Breast epithelium (tissue), 4 donors: ENCODE results near the gene ADAMTS17. TPM values are rescaled to one million over a fixed set of nuclear protein-coding genes. Genes with fewer than 3 reads are reported as not detected.

Source experiments
- DNase-seq, 2 donors: peaks; one replicate each; pipeline ENCODE4 v3.0.0-alpha.2; 2019; ENCODE audit warnings: low spot score in 2 of 2
- H3K27ac ChIP-seq, 2 donors: fragments of 200-600 bp; sonication (generic) in 1 of 2; one replicate each; pipeline ENCODE4 v1.5.1; 2016 to 2019; ENCODE audit warnings: mild to moderate bottlenecking in 1 of 2
- H3K27me3 ChIP-seq, 2 donors: fragments of 200-600 bp; sonication (generic) in 1 of 2; one replicate each; pipeline versions ENCODE4 v1.5.1 to v1.6.0; 2017 to 2019; ENCODE audit warnings: control low read depth in 1 of 2, mild to moderate bottlenecking in 1 of 2
- H3K36me3 ChIP-seq: fragments of 200-600 bp; one replicate; pipeline ENCODE4 v1.5.1; 2019
- H3K4me1 ChIP-seq, 2 donors: fragments of 200-600 bp; sonication (generic); one replicate each; pipeline ENCODE4 v1.5.1; 2016 to 2019; ENCODE audit warnings: control low read depth in 1 of 2
- H3K4me3 ChIP-seq, 3 donors: fragments of 200-600 bp; sonication (generic); 1 replicate in 2 of 3; 2 replicates in 1 of 3; pipeline ENCODE4 v1.5.1; 2016 to 2019; ENCODE audit warnings: mild to moderate bottlenecking in 3 of 3, moderate library complexity in 2 of 3
- H3K9me3 ChIP-seq, 2 donors: fragments of 200-600 bp; sonication (generic) in 1 of 2; one replicate each; pipeline ENCODE4 v1.5.1; 2016 to 2019; ENCODE audit warnings: control low read depth in 1 of 2
- CTCF ChIP-seq, 3 donors: fragments of 450-650 bp; IDR thresholded peaks; one replicate each; pipeline ENCODE4 v1.5.1; 2016 to 2017; ENCODE audit warnings: antibody characterized with exemption in 3 of 3, mild to moderate bottlenecking in 3 of 3, moderate library complexity in 3 of 3
- POLR2A ChIP-seq: fragments of 450-650 bp; IDR thresholded peaks from one replicate; pipeline ENCODE4 v1.6.1; 2016; ENCODE audit warnings: antibody characterized with exemption, mild to moderate bottlenecking, moderate library complexity
- POLR2AphosphoS5 ChIP-seq, 3 donors: sonication (generic); formaldehyde crosslinking; IDR thresholded peaks; one replicate each; pipeline ENCODE4 v1.6.1; 2017; ENCODE audit warnings: antibody characterized with exemption in 3 of 3
- intact Hi-C: fragments of 100-400 bp; cut with DNase I; formaldehyde crosslinking; loops from one replicate; pipeline ENCODE4 v1.15.1; 2023; ENCODE audit warnings: low total_unique reads
- total RNA-seq, 3 donors: library from RNA; depleted of rRNA; stranded (reverse); fragments of >200 nt; gene quantifications; one replicate each; pipeline ENCODE4 v1.1.0, GENCODE V29; 2016

Gene ADAMTS17
- total RNA-seq, 3 donors from 2014 or later = 5.1 to 8.0 (median 5.9) TPM

GRCh38 chr15:100141311-100142001, 200.3 kb downstream of the ADAMTS17 start:
- Histone ChIP-seq H3K4me1 (no peaks in the 10 kb centered on the region), H3K36me3 (no peaks in the 10 kb centered on the region), H3K9me3 (no peaks in the 10 kb centered on the region), H3K4me3 (no peak overlapping the region), H3K27ac (no peak overlapping the region), H3K27me3 (no peaks in the 10 kb centered on the region)
- no peak for DNase-seq
- TF ChIP-seq POLR2AphosphoS5 (IDR thresholded peaks at IDR 0.05) (no peak), CTCF (IDR thresholded peaks at IDR 0.05) (no peak), POLR2A (no peak)
- intact Hi-C loops = no loop called here

- DNase-seq = no peak
- Histone ChIP-seq H3K4me1 (no peaks in the 10 kb centered on the region), H3K27ac (no peak overlapping the region), H3K27me3 (no peaks in the 10 kb centered on the region), H3K36me3 (no peaks in the 10 kb centered on the region), H3K4me3 (no peak overlapping the region), H3K9me3 (no peaks in the 10 kb centered on the region)
- intact Hi-C loops = no loop called here
- no peak for TF ChIP-seq CTCF (IDR thresholded peaks at IDR 0.05)
- no peak for TF ChIP-seq POLR2A
- TF ChIP-seq POLR2AphosphoS5 (IDR thresholded peaks at IDR 0.05) = no peak
Measured at GRCh38 chr15:100140527-100141308, 201.1 kb downstream of the ADAMTS17 start.

- Histone ChIP-seq H3K4me1 (no peaks in the 10 kb centered on the region), H3K36me3 (no peaks in the 10 kb centered on the region), H3K27me3 (no peaks in the 10 kb centered on the region), H3K27ac (no peak overlapping the region), H3K9me3 (no peaks in the 10 kb centered on the region), H3K4me3 (no peak overlapping the region)
- intact Hi-C loops = no loop called here
- DNase-seq = no peak
- TF ChIP-seq CTCF (IDR thresholded peaks at IDR 0.05) (no peak), POLR2AphosphoS5 (IDR thresholded peaks at IDR 0.05) (no peak), POLR2A (no peak)
Measured at GRCh38 chr15:100134586-100134985, 207.2 kb downstream of the ADAMTS17 start.

GRCh38 chr15:100134089-100134583, 207.6 kb downstream of the ADAMTS17 start:
- DNase-seq = no peak
- no peak overlapping the region for H3K4me3 ChIP-seq
- no peak for TF ChIP-seq POLR2A
- no peak for TF ChIP-seq POLR2AphosphoS5 (IDR thresholded peaks at IDR 0.05)
- no peak for TF ChIP-seq CTCF (IDR thresholded peaks at IDR 0.05)
- intact Hi-C loops = no loop called here
- no peaks in the 10 kb centered on the region for H3K4me1 ChIP-seq
- H3K9me3 ChIP-seq = no peaks in the 10 kb centered on the region
- no peaks in the 10 kb centered on the region for H3K27me3 ChIP-seq
- H3K36me3 ChIP-seq = no peaks in the 10 kb centered on the region
- H3K27ac ChIP-seq = no peak overlapping the region

GRCh38 chr15:100133001-100133400, 208.8 kb downstream of the ADAMTS17 start:
- TF ChIP-seq POLR2A (no peak), CTCF (IDR thresholded peaks at IDR 0.05) (no peak), POLR2AphosphoS5 (IDR thresholded peaks at IDR 0.05) (no peak)
- Histone ChIP-seq H3K4me3 (no peak overlapping the region), H3K4me1 (no peaks in the 10 kb centered on the region), H3K27me3 (no peaks in the 10 kb centered on the region), H3K36me3 (no peaks in the 10 kb centered on the region), H3K9me3 (no peaks in the 10 kb centered on the region), H3K27ac (no peak overlapping the region)
- no peak for DNase-seq
- intact Hi-C loops = no loop called here
